HL-60 (cell line): ENCODE data around the gene OR10H4.
"Not testable (repeated sequence)": the region's sequence is repeated elsewhere in the genome, so short reads cannot be mapped to it uniquely, and the experiment has no call there.

Experiments
- DNase-seq, 2 experiments: peaks; one replicate each; pipeline ENCODE4 v3.0.0-alpha.2; 2010 to 2020; ENCODE audit warnings: low read depth in 1 of 2, low spot score in 1 of 2
- H3K27ac ChIP-seq: fragments of 250-450 bp; sonication (Bioruptor Pico); replicated peaks from 2 replicates; pipeline ENCODE4 v1.5.1; 2020; ENCODE audit warnings: mild to moderate bottlenecking, moderate library complexity
- H3K27me3 ChIP-seq: fragments of 250-450 bp; sonication (Bioruptor Pico); 2 replicates; pipeline ENCODE4 v1.5.1; 2021; ENCODE audit warnings: mild to moderate bottlenecking, moderate library complexity; ENCODE audit not compliant: insufficient read depth, poor library complexity, severe bottlenecking
- H3K4me3 ChIP-seq: replicated peaks from 2 replicates; pipeline ENCODE4 v1.5.1; 2011; ENCODE audit warnings: mild to moderate bottlenecking, control low read depth, low read length; ENCODE audit not compliant: insufficient read depth
- GABPA ChIP-seq: IDR thresholded peaks from 2 replicates; pipeline ENCODE4 v1.6.1; 2012; ENCODE audit warnings: low read depth
- POLR2AphosphoS5 ChIP-seq: IDR thresholded peaks from 2 replicates; pipeline ENCODE4 v1.6.1; 2012; ENCODE audit warnings: low read depth
- SPI1 ChIP-seq: IDR thresholded peaks from 2 replicates; pipeline ENCODE4 v1.6.1; 2012; ENCODE audit warnings: low read depth, mild to moderate bottlenecking, borderline replicate concordance
- TF ChIP-seq, protein P1 (sequence below): IDR thresholded peaks from 2 replicates; pipeline ENCODE4 v1.6.1; 2012; ENCODE audit warnings: low read depth; ENCODE audit not compliant: insufficient replicate concordance
- TF ChIP-seq, protein P2 (sequence below): IDR thresholded peaks from one replicate; pipeline ENCODE4 v1.5.1; 2011; ENCODE audit warnings: low read length, control low read depth, inconsistent platforms; ENCODE audit not compliant: insufficient read depth

Gene OR10H4

DNA sequence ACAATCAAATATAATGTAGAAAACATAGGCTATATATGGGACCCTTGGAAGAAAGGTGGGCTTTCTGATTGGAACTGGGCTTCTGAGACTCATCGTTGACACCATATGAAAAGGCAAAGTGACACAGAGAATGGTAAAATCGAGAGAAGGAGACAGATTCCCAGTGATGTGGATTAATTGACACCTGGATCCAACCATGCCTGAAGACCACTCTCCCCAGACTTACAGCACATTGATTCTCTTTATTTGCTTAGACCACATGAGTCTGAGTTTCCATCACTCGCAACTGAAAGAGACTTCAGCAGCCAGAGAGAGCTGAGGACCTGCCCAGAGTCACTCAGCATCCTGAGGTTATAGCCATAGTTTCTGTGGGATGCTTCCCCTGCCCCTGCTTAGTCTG lies 20.5 kb upstream of the OR10H4 start:
- Histone ChIP-seq H3K27ac (no peak overlapping the region), H3K27me3 (no peaks in the 10 kb centered on the region), H3K4me3 (no peak overlapping the region)
- TF ChIP-seq, protein P1, sequence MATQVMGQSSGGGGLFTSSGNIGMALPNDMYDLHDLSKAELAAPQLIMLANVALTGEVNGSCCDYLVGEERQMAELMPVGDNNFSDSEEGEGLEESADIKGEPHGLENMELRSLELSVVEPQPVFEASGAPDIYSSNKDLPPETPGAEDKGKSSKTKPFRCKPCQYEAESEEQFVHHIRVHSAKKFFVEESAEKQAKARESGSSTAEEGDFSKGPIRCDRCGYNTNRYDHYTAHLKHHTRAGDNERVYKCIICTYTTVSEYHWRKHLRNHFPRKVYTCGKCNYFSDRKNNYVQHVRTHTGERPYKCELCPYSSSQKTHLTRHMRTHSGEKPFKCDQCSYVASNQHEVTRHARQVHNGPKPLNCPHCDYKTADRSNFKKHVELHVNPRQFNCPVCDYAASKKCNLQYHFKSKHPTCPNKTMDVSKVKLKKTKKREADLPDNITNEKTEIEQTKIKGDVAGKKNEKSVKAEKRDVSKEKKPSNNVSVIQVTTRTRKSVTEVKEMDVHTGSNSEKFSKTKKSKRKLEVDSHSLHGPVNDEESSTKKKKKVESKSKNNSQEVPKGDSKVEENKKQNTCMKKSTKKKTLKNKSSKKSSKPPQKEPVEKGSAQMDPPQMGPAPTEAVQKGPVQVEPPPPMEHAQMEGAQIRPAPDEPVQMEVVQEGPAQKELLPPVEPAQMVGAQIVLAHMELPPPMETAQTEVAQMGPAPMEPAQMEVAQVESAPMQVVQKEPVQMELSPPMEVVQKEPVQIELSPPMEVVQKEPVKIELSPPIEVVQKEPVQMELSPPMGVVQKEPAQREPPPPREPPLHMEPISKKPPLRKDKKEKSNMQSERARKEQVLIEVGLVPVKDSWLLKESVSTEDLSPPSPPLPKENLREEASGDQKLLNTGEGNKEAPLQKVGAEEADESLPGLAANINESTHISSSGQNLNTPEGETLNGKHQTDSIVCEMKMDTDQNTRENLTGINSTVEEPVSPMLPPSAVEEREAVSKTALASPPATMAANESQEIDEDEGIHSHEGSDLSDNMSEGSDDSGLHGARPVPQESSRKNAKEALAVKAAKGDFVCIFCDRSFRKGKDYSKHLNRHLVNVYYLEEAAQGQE: no peak
- TF ChIP-seq GABPA (no peak), POLR2AphosphoS5 (no peak), SPI1 (no peak)
- TF ChIP-seq, protein P2, sequence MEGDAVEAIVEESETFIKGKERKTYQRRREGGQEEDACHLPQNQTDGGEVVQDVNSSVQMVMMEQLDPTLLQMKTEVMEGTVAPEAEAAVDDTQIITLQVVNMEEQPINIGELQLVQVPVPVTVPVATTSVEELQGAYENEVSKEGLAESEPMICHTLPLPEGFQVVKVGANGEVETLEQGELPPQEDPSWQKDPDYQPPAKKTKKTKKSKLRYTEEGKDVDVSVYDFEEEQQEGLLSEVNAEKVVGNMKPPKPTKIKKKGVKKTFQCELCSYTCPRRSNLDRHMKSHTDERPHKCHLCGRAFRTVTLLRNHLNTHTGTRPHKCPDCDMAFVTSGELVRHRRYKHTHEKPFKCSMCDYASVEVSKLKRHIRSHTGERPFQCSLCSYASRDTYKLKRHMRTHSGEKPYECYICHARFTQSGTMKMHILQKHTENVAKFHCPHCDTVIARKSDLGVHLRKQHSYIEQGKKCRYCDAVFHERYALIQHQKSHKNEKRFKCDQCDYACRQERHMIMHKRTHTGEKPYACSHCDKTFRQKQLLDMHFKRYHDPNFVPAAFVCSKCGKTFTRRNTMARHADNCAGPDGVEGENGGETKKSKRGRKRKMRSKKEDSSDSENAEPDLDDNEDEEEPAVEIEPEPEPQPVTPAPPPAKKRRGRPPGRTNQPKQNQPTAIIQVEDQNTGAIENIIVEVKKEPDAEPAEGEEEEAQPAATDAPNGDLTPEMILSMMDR: no peak
- DNase-seq: no peak

DNA sequence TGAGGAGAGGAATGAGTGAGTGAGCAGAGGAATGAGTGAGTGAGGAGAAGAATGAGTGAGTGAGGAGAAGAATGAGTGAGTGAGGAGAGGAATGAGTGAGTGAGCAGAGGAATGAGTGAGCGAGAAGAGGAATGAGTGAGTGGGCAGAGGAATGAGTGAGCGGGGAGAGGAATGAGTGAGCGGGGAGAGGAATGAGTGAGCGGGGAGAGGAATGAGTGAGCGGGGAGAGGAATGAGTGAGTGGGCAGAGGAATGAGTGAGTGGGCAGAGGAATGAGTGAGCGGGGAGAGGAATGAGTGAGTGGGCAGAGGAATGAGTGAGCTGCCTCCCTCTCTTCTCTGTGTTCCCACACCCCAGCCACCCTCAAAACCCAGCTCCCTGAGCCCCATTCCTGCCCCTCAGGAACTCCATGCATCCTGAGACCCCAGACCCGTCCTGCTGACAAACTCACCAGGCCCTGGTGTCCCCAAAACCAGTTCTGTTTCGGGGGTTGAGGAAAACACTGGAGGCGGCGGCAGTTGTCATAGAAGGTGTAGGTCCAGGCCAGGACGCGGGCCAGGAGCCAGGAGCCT lies 15.0 kb upstream of the OR10H4 start:
- not testable (repeated sequence) for DNase-seq, H3K27ac ChIP-seq, H3K27me3 ChIP-seq, H3K4me3 ChIP-seq

DNA sequence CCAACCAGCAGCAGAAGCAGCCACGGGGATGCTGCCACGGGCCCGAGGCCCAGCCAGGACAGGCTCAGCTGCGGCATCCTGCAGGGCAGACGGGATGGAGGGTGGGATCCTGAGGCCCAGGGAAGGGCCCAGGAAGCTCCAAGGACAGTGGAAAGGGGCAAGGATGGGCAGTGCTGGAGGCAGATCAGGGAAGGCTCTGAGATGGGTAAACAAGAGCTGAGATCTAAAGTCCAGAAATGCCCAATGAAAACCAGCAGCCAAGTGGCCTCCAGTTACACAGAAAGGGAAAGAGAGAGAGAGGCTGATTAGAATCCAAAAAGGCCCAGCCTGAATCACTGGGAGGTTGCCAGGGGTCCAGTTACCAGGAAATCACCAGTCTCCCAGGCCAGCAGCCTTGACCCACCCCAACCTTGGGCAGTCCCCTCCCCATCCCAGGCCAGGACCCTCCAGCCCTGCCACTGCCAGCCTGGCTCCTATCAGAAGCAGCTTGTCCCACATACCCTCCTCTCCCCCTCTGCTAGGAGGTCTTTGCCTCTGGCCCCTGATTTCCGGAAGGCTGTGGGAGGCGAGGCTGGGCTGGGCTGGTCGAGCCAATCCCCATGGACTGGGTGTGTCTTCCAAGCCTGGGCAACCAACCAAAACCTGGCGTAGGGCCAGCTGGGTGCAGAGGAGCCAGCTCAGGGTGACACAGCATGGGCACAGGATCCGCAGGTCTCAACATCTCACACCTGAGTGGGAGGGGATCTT lies 14.3 kb upstream of the OR10H4 start, which contains the start of gene CYP4F11:
CYP4F11 (minus strand) TSS at position 198 of the 747 bp plus-strand sequence; CDS start at position 77, 121 bp downstream.
- Histone ChIP-seq H3K27ac (no peak within 1 kb of the TSS), H3K27me3 (no peaks in the 10 kb centered on the region), H3K4me3 (no peak within 1 kb of the TSS)
- TF ChIP-seq POLR2AphosphoS5: no peak
- DNase-seq: peak in 1 of 2 experiments; percentile 11

DNA sequence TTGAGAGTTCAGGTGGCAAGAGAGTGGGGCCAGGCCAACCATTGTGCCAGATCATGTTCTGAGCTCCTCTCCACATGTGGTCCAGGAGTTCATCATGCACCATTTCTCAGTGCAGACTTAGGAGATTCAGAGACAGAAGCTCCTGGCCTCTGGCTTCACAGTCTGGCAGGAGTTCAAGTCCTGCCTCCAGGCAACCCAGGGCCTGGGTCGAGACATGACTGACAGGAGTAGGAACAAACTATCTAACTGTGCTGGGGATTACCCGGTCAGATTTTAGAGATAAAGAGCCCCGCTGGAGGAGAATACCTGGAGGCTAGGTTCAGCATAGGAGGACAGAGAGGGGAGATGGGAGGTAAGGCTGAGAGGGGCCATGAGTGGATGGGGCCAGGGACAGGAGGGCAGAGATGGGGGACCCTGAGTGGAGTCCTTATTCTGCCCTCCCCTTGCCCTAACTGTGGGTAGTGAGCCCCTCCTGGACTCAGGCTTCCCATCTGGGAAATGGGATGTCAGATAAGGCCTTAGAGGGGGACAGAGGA lies 13.6 kb upstream of the OR10H4 start:
- no peaks in the 10 kb centered on the region for H3K27me3 ChIP-seq
- no peak overlapping the region for H3K27ac ChIP-seq

More for the DNA sequence above, 13.6 kb upstream of the OR10H4 start:
- no peak for DNase-seq
- no peak for TF ChIP-seq GABPA
- no peak for TF ChIP-seq POLR2AphosphoS5
- TF ChIP-seq, protein P1: no peak
- TF ChIP-seq SPI1: no peak
- TF ChIP-seq, protein P2: no peak
- no peak overlapping the region for H3K4me3 ChIP-seq
